VCaP (cell line): Measurements from ENCODE around the gene PFDN6.
A peak's percentile ranks its signal among the peaks of the same experiment; 100 is the strongest.

Source experiments
- H3K27ac ChIP-seq: fragments of 450-650 bp; 2 replicates; pipeline ENCODE4 v1.5.1; 2017
- TF ChIP-seq, protein P1 (sequence below): fragments of 450-650 bp; conservative IDR thresholded peaks from 2 replicates; pipeline ENCODE4 v1.5.1; 2017; ENCODE audit warnings: mild to moderate bottlenecking, moderate library complexity

PFDN6 gene

DNA sequence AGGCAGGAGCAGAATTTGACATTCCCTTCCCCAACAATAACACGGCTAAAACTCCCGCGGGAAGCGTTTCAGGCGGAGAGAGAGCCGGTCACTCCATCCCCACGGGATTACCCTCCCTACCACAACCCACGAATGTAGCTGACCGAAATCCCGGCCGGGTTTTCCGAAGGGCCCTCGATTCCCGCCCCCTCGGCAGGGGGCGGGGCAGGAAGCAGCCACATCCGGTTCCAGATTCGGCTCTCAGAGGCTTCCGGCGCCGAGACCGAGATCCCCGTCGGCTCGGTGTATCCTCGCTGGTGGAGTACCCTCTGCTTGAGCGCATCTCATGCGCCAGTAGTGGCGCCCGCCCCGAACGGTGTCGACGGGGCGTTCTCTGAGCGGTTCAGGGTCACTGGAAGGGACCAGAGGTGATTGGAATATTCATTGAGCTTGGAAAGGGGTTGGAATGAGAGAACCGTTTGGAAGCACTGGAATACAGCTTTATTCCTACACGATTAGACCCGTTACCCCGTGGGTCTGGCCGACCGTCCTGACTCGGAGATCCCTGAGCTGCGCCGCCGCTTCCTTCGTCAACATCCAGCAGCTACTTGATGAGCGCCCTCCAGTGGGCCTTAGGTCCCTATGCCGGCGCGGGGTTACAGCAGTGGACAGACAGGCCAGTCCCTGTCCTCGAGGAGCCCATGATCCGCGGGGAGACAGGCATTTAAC is 10.0 kb downstream of the PFDN6 start:
- TF ChIP-seq, protein P1, sequence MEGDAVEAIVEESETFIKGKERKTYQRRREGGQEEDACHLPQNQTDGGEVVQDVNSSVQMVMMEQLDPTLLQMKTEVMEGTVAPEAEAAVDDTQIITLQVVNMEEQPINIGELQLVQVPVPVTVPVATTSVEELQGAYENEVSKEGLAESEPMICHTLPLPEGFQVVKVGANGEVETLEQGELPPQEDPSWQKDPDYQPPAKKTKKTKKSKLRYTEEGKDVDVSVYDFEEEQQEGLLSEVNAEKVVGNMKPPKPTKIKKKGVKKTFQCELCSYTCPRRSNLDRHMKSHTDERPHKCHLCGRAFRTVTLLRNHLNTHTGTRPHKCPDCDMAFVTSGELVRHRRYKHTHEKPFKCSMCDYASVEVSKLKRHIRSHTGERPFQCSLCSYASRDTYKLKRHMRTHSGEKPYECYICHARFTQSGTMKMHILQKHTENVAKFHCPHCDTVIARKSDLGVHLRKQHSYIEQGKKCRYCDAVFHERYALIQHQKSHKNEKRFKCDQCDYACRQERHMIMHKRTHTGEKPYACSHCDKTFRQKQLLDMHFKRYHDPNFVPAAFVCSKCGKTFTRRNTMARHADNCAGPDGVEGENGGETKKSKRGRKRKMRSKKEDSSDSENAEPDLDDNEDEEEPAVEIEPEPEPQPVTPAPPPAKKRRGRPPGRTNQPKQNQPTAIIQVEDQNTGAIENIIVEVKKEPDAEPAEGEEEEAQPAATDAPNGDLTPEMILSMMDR, result peak; percentile 93
- H3K27ac ChIP-seq, result peak overlapping the region; percentile 99

DNA sequence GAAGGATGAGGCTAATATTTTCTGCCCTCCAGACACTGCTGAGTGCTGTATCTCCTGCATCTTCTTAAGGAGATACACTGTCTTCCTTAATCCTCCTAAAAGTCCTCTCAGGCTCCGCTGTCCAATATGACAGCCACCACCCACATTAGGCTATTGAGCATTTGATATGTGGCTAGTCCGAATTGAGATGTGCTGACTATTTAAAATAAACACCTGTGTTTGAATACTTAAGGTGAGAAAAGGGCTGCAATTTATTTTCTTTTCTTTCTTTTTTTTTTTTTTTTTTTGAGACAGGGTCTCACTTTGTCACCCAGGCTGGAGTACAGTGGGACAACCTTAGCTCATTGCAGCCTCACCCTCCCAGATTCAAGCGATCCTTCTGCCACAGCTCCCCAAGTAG is 12.5 kb downstream of the PFDN6 start:
- TF ChIP-seq, protein P1, result no peak

DNA sequence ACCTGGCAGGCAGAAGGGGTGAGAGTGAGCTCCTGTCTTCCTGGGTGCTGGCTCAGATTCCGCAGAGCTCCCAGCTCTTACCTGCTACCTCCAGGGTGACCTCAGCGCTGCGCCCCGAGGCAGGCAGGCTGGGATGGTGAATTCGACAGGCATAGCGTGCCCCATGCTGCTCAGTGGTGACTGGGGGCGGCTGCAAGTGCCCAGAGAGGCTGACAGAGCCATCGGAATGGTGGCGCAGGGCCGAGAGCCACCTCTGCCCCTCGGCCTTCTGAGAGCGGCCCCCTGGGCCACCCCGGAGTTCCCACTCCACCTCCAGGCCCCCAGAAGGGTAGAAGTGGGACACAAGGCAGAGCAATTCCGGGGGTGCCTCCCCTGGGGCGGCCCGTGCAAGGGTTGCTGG is 14.8 kb downstream of the PFDN6 start:
- TF ChIP-seq, protein P1, result no peak
- peak overlapping the region; percentile 12; the same call in 1 of the 2 replicates for H3K27ac ChIP-seq

More for the DNA sequence above, 12.5 kb downstream of the PFDN6 start:
- H3K27ac ChIP-seq, result peak overlapping the region; percentile 99

DNA sequence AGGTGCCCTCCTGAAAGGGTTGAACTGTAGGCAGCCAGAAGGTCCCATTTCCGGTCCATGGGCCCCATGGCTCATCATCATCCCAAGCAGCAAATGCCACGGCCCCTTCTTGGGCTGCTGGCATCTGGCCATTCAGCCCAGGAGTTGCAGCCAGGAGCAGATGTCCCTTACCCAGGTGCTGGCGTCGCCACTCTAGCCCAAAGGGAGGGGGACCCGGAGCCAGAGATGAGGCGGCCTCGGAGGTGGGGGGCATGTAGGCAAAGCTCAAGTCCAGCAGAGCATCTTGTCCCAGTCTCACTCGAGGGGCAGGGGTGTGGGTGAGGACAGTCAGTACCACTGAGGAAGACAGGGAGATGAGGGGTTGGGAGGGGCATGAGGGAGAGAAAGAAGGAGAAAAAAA is 15.7 kb downstream of the PFDN6 start:
- TF ChIP-seq, protein P1, result no peak
- peak overlapping the region; percentile 12; the same call in 1 of the 2 replicates for H3K27ac ChIP-seq

DNA sequence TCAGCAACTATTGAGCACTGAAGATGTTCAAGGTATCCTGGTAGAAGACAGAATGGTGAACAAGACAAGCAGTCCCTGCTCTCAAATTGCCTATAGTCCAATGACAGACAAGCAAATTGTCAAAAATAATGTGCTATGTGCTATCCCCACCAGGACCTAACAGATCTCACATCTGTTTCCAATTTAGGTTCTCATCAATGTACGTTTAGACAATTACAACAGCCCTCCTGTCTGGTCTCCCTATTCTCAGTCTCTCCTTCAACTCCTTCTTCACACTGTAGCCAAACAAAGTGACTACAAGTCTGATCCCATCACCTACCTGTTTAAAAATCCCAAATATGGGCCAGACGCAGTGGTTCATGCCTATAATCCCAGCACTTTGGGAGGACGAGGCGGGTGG is 17.0 kb downstream of the PFDN6 start:
- TF ChIP-seq, protein P1, result no peak
- H3K27ac ChIP-seq, result no peak overlapping the region

DNA sequence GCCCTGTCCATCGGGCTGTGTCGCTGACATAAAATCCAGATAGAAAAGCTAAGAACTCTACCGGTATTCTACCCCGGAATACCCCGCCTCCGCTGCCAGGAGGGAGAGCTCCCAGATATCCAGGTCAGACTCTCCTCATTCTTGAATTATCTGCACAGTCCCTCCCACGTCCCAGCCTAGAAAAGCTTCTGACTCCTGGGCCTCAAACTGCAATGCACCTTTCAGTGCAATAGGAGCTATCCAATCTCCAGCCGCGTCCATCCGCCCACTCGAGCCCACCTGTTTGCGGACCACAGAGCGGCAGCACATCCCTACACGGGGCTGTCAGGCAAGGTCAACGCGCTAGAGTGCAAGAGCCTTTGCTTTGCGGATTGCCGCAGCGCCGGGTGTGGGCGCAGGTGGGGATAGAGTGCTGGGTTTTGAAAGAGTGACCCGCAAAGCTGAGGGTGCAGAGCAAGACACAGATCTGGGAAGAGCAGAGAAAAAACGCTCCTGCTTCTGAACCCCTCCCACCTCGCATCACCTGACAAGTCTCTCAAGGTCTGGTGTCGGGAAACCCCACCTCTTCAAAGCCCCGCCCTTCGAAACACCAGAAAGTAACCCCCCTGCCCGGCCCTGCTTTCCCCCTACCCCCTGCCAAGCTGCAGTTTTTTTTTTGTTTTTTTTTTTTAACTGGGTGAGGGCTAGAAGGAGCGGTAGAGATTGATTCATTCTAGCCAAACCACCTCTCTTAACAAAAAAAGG is 23.1 kb downstream of the PFDN6 start:
- TF ChIP-seq, protein P1, result no peak
- H3K27ac ChIP-seq, result peak overlapping the region; percentile 100

DNA sequence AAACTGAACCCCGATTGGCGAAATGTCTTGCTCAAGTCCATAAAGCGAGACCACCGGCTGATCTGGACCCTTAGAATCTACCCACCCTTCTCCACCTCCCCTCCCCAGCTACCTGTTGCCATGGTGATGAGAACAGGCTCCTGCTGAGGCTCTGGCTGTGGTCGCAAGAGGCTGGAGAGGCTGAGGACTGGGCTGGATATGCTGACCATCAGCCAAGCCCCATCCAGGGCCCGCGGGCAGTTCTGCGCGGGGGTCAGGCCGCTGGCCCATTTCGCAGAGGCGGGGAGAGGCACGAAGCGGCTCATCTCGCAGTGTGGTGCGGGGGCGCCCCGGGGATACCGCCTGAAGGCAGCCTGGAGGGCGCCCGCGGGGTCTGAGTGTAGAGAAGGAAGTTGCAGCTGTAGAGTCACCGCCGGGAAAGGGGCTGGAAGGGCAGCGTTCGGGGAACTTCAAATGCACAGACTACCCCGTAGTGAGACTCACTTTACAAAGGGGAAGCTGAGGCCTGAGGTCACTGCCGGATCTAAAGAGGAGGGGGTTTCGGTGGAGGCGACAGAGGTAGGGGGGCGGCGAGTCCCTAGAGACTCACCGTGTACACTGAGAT is 23.8 kb downstream of the PFDN6 start:
- peak overlapping the region; percentile 100 for H3K27ac ChIP-seq
- TF ChIP-seq, protein P1, result no peak
